GM08714 (cell line): ENCODE results near the gene TAPBP.

Source experiments
- H3K4me3 ChIP-seq: fragments of 200-500 bp; sonication (Bioruptor generic); 2 replicates; pipeline ENCODE4 v1.5.1; 2014; ENCODE audit warnings: mild to moderate bottlenecking, low read length, inconsistent platforms
- ZNF274 ChIP-seq: IDR thresholded peaks from 2 replicates; pipeline ENCODE4 v1.6.1; 2012; ENCODE audit warnings: mild to moderate bottlenecking, low read depth, low read length

The TAPBP gene

GRCh38 chr6:33279971-33280511 is 33.8 kb downstream of the TAPBP start:
- H3K4me3 ChIP-seq = no peak overlapping the region
- no peak for TF ChIP-seq ZNF274

- no peak overlapping the region for H3K4me3 ChIP-seq
- no peak for TF ChIP-seq ZNF274
These were observed 34.6 kb downstream of the TAPBP start for GRCh38 chr6:33279257-33279695.

- H3K4me3 ChIP-seq = no peak overlapping the region
- TF ChIP-seq ZNF274 = no peak
These were observed 35.1 kb downstream of the TAPBP start for GRCh38 chr6:33278810-33279209.

GRCh38 chr6:33278392-33278741 is 35.5 kb downstream of the TAPBP start:
- no peak for TF ChIP-seq ZNF274
- H3K4me3 ChIP-seq = no peak overlapping the region; the same call in 1 of the 2 replicates

GRCh38 chr6:33277663-33278391 is 36.1 kb downstream of the TAPBP start:
- H3K4me3 ChIP-seq = peak overlapping the region; percentile 95; the same call in 1 of the 2 replicates
- no peak for TF ChIP-seq ZNF274

DNA sequence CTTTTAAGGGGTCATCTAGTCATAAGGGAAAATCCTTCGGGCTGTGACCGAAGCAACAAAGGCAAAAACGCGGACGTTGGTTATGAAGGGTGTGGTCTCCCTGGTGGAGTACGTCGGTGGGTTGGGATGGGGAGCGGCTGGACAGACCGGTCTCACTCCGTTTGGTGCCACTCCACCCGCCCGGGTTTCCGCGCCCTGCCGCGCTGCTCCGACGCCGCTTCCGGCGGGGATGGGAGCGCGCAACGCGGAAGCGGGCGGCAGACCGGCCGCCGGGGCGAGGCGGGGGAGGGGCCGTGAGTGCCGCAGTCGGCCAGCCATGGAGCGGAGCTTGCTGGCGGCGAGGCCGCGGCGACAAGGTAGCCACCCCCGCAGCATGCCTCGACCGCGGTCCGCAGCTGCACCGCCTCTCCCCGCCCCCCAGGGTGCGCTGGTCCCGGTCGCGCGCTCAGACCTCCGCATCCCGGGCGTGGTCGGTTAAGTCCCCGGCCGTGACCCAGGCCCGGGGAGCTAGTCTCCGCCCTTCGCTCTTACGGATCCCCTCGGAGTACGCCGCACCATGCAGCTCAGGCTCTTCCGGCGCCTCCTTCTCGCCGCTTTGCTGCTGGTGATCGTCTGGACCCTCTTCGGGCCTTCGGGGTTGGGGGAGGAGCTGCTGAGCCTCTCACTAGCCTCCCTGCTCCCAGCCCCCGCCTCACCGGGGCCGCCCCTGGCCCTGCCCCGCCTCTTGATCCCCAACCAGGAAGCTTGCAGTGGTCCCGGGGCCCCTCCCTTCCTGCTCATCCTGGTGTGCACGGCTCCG is 36.8 kb downstream of the TAPBP start, which contains the start of gene B3GALT4:
Gene B3GALT4, plus strand, starts transcription at position 260 of the 799 bp plus-strand sequence. Its CDS starts 297 bp downstream, at position 557.
- H3K4me3 ChIP-seq = peak within 1 kb of the TSS; percentile 95
- no peak for TF ChIP-seq ZNF274

DNA sequence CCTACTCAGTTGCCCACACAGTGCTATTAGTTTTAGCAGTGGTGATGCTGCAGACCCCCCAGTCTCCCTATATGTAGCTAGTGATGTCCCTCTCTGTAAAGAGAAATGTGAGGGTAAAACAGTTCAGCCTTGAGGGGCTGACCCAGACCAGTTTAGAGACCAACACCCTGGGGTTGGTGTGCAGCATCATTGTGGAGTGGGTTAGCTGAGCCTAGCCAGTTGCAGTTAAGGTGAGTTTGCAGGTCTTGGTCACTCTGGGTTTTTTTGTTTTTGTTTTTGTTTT is 37.4 kb downstream of the TAPBP start:
- no peak for TF ChIP-seq ZNF274
- H3K4me3 ChIP-seq = peak overlapping the region; percentile 95

- peak overlapping the region; percentile 95 for H3K4me3 ChIP-seq
These were observed 37.9 kb downstream of the TAPBP start for GRCh38 chr6:33275795-33276580.

GRCh38 chr6:33273924-33274902 is 39.7 kb downstream of the TAPBP start:
- TF ChIP-seq ZNF274 = no peak
- H3K4me3 ChIP-seq = peak overlapping the region; percentile 95

DNA sequence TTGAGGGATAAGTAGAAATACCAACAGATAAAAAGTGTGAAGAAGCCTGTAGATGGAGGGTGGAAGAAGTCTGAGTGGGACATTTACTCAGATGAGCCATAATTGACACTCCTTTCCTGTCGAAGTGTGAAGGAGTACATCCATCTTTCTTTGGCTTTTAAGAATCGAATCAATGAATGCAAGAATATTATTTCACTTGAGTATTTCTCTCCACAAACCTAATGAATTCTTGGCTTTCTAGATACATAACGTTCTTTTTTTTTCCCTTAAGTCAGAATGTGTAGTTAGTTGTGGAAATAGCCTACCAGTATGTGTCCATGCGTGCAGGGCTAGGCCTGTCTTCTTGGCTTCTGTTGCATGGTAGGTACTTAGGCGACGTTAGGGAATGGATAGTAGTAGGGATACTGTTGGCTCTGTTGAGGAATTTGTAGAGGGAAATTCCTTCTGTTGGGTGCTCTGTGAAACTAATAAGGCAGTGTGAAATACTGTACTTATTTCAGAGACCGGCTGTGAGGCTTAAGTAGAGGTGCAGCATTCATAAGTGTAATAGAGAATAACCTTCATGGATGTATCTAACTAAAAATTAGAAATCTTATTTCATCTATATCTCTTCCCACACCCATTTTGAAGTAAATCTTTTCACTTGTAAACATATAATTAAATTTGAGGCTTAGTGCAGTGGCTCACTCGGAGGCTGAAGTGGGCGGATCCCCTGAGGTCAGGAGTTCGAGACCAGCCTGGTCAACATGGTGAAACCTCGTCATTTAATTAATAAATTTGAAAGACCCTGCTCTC is 40.6 kb downstream of the TAPBP start:
- TF ChIP-seq ZNF274 = no peak
- H3K4me3 ChIP-seq = peak overlapping the region; percentile 95

DNA sequence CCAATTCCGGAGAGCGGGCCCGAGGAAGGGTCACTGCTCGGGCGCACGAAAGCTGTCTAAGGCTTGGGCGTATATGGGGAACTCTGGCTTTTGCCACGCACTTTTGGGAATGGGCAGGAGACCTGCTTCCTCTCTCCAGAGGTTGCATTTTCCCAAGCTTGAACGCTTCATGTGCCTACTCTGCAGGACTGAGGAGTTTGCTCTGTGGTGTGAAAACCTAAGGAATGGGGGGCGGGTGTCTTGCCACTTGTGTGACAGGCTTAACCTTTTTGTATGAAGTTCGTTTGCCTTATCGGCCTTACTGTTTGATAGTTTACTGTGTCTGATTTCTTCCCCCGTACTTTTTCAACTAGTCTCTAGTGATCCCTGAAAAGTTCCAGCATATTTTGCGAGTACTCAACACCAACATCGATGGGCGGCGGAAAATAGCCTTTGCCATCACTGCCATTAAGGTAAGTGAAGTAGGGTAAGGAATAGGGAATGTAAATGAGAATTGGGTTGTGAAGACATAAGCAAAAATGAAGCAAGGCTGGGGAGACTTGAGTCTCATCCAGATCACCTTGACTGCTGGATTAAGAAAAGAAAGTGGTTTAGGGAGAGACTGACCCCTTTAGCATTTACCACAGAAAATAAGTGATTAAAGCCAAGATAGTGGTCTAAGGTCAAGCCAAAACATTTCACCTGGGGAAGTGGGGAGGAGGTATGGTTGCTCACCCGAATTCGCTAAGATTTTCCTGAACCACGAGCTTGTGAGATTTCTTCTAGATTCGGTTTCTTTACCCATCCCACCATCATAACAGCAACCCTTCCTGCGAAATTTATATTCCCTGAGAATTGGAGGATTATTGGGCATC is 41.4 kb downstream of the TAPBP start:
- H3K4me3 ChIP-seq = peak overlapping the region; percentile 95
- TF ChIP-seq ZNF274 = no peak
